ENCODE results near the gene SMKR1.
"Not testable (repeated sequence)": the region's sequence is repeated elsewhere in the genome, so short reads cannot be mapped to it uniquely, and the experiment has no call there.

Gene SMKR1

GRCh38 chr7:129525225-129525862, 23.0 kb downstream of the SMKR1 start:
- Mint-ChIP-seq H3K27me3 (ENCODE audit: low read depth, poor library complexity) (peaks cover 30% of the 10 kb centered on the region), H3K27ac (no peak overlapping the region), H3K9me3 (no peaks in the 10 kb centered on the region), H3K36me3 (ENCODE audit: low read depth) (no peaks in the 10 kb centered on the region), H3K4me3 (no peak overlapping the region), H3K4me1 (no peaks in the 10 kb centered on the region)
- DNase-seq = no peak
- no peak for TF ChIP-seq CTCF (IDR thresholded peaks at IDR 0.05)

GRCh38 chr7:129529643-129530042, 27.3 kb downstream of the SMKR1 start:
- peaks cover 24% of the 10 kb centered on the region for H3K4me1 Mint-ChIP-seq
- H3K27me3 Mint-ChIP-seq (ENCODE audit: low read depth, poor library complexity) = peaks cover 13% of the 10 kb centered on the region
- no peak overlapping the region for H3K27ac Mint-ChIP-seq
- no peaks in the 10 kb centered on the region for H3K9me3 Mint-ChIP-seq
- no peak overlapping the region for H3K4me3 Mint-ChIP-seq
- no peaks in the 10 kb centered on the region for H3K36me3 Mint-ChIP-seq (ENCODE audit: low read depth)
- no peak for TF ChIP-seq CTCF (IDR thresholded peaks at IDR 0.05)
- no peak for DNase-seq

DNA sequence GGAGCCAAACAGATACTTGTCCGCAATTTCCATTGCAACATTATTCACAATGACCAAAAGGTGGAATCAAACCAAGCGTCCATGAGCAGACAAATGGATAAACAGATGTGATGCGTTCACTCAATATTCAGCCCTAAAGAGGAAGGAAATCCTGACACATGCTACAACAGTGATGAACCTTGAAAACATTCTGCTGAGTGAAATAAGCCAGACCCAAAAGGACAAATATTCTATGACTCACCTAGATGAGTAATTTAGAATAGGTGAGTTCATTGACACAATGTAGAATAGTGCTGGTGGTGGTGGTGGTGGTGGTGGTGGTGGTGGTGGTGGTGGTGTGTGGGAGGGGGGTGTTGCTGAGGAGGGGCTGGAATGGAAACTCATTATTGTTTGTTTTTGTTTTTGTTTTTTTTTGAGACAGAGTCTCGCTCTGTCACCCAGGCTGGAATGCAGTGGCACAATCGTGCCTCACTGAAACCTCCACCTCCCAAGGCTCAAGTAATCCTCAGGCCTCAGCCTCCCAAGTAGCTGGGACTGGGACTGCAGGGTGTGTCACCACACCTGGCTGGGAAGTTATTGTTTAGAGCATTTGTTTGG, 28.6 kb downstream of the SMKR1 start:
- Mint-ChIP-seq H3K9me3 (no peaks in the 10 kb centered on the region), H3K36me3 (ENCODE audit: low read depth) (no peaks in the 10 kb centered on the region), H3K27me3 (ENCODE audit: low read depth, poor library complexity) (peaks cover 7% of the 10 kb centered on the region), H3K27ac (no peak overlapping the region), H3K4me3 (no peak overlapping the region), H3K4me1 (peaks cover 24% of the 10 kb centered on the region)
- TF ChIP-seq CTCF (IDR thresholded peaks at IDR 0.05) = no peak
- DNase-seq = no peak

- H3K4me3 Mint-ChIP-seq = no peak overlapping the region
- no peak overlapping the region for H3K27ac Mint-ChIP-seq
- peaks cover 7% of the 10 kb centered on the region for H3K27me3 Mint-ChIP-seq (ENCODE audit: low read depth, poor library complexity)
- DNase-seq = no peak
- TF ChIP-seq CTCF (IDR thresholded peaks at IDR 0.05) = no peak
- peaks cover 24% of the 10 kb centered on the region for H3K4me1 Mint-ChIP-seq
- no peaks in the 10 kb centered on the region for H3K9me3 Mint-ChIP-seq
- H3K36me3 Mint-ChIP-seq (ENCODE audit: low read depth) = no peaks in the 10 kb centered on the region
Observed at GRCh38 chr7:129531721-129532120, 29.4 kb downstream of the SMKR1 start.

DNA sequence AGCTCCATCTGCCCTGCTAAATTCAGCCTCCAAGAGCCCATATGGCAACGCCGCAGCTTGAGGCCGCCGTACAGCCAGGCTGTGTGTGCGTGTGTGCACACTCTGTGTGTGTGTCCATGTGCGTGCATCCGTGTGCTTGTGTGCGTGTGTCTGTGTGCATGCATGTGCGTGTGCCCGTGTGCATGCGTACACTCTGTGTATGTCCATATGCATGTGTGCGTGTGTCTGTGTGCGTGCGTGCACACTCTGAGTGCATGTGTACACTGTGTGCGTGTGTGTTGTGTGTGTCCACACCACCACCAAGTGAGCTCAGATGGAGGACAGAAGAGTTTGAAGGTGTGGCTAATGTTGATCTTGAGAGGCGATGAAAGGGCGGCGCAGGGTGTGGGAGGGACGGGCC, 30.0 kb downstream of the SMKR1 start:
- H3K27ac Mint-ChIP-seq = peak overlapping the region; percentile 55
- H3K4me1 Mint-ChIP-seq = peaks cover 24% of the 10 kb centered on the region
- H3K27me3 Mint-ChIP-seq (ENCODE audit: low read depth, poor library complexity) = peaks cover 7% of the 10 kb centered on the region
- H3K9me3 Mint-ChIP-seq = no peaks in the 10 kb centered on the region
- no peak for DNase-seq
- H3K36me3 Mint-ChIP-seq (ENCODE audit: low read depth) = no peaks in the 10 kb centered on the region
- no peak for TF ChIP-seq CTCF (IDR thresholded peaks at IDR 0.05)
- H3K4me3 Mint-ChIP-seq = no peak overlapping the region

DNA sequence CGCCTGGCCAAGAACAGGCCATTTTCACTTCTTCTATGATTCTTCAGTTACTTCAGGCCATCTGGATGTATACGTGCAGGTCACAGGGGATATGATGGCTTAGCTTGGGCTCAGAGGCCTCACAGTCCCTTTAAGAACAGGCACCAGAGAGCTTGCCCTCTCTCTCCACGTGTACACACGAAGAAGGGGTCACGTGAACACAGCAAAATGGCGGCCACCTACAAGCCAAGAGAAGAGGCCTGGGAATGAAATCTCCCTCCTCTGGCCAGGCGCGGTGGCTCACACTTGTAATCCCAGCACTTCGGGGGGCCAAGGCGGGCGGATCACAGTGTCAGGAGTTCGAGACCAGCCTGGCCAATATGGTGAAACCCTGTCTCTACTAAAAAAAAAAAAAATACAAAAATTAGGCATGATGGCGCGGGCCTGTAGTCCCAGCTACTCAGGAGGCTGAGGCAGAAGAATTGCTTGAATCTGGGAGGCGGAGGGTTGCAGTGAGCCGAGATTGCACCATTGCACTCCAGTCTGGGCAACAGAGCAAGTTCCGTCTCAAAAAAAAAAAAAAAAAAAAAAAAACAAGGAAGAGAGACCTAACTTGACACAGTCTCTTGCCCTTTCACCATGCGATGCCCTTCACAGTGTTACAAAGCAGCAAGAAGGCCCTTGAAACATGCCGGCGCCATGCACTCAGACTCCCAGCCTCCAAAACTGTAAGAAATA, 32.4 kb downstream of the SMKR1 start:
- H3K4me3 Mint-ChIP-seq = not testable (repeated sequence)

More for the DNA sequence above, 32.4 kb downstream of the SMKR1 start:
- H3K36me3 Mint-ChIP-seq (ENCODE audit: low read depth); H3K27ac Mint-ChIP-seq; H3K27me3 Mint-ChIP-seq (ENCODE audit: low read depth, poor library complexity); DNase-seq; H3K9me3 Mint-ChIP-seq: not testable (repeated sequence)
- peaks cover 24% of the 10 kb centered on the region for H3K4me1 Mint-ChIP-seq

All from nephron progenitor cell (in vitro differentiated cells).